Ishikawa (cell line): ENCODE results near the gene EPHA7.

Source experiments
- CEBPB ChIP-seq: IDR thresholded peaks from 2 replicates; pipeline ENCODE4 v1.6.1; 2012
- EP300 ChIP-seq: IDR thresholded peaks from 2 replicates; pipeline ENCODE4 v1.6.1; 2012; ENCODE audit warnings: borderline replicate concordance
- FOXM1 ChIP-seq: IDR thresholded peaks from 2 replicates; pipeline ENCODE4 v1.6.1; 2012; ENCODE audit warnings: low read depth, borderline replicate concordance
- MAX ChIP-seq: IDR thresholded peaks from 2 replicates; pipeline ENCODE4 v1.6.1; 2012
- RAD21 ChIP-seq: IDR thresholded peaks from 2 replicates; pipeline ENCODE4 v1.6.1; 2012; ENCODE audit warnings: low read depth
- REST ChIP-seq: IDR thresholded peaks from 2 replicates; pipeline ENCODE4 v1.6.1; 2012; ENCODE audit warnings: low read depth, mild to moderate bottlenecking
- TAF1 ChIP-seq: IDR thresholded peaks from 2 replicates; pipeline ENCODE4 v1.6.1; 2012; ENCODE audit warnings: low read depth, mild to moderate bottlenecking
- TEAD4 ChIP-seq: IDR thresholded peaks from 2 replicates; pipeline ENCODE4 v1.6.1; 2012
- YY1 ChIP-seq: IDR thresholded peaks from 2 replicates; pipeline ENCODE4 v1.6.1; 2012; ENCODE audit warnings: low read depth
- ZBTB7A ChIP-seq: IDR thresholded peaks from 2 replicates; pipeline ENCODE4 v1.6.1; 2012; ENCODE audit warnings: low read depth

GRCh38 chr6:93412452-93412851 is 6.9 kb downstream of the EPHA7 start:
- no peak for TF ChIP-seq CEBPB
- no peak for TF ChIP-seq TAF1
- no peak for TF ChIP-seq TEAD4
- no peak for TF ChIP-seq RAD21
- no peak for TF ChIP-seq YY1
- TF ChIP-seq EP300: no peak
- TF ChIP-seq ZBTB7A: no peak
- no peak for TF ChIP-seq FOXM1
- TF ChIP-seq MAX: no peak
- TF ChIP-seq REST: no peak
